IMR-90 (cell line): ENCODE data around the gene CLEC7A. TPM values are rescaled to one million over a fixed set of nuclear protein-coding genes. Genes with fewer than 3 reads are reported as not detected.

ENCODE experiments used
- ATAC-seq: fragments of 200-7000 bp; cut with Tn5 transposase; 2 replicates; pipeline ENCODE4 v1.9.1; 2020; ENCODE audit warnings: low read depth, mild to moderate bottlenecking, moderate library complexity
- BruUV-seq: library from RNA; stranded (reverse); fragments of 400-500 nt; replicated peaks from 2 replicates; lab custom pipeline; 2021; lab: Mats Ljungman, UMichigan
- CTCF ChIA-PET: fragments of 300-600 bp; formaldehyde crosslinking; extraction: SDS; loops from one replicate; lab custom pipeline; 2021; ENCODE audit warnings: antibody characterized with exemption; lab: Yijun Ruan, JAX
- POLR2A ChIA-PET: fragments of 300-600 bp; sonication (Branson Sonifier 250); formaldehyde crosslinking; loops from one replicate; lab custom pipeline; 2022; ENCODE audit warnings: antibody characterized with exemption; ENCODE audit not compliant: unreplicated experiment; lab: Charles Lee
- DNase-seq: peaks from one replicate; pipeline ENCODE4 v3.0.0; 2013
- H2AFZ ChIP-seq: replicated peaks from 2 replicates; pipeline ENCODE3; 2013; ENCODE audit warnings: low read length, mild to moderate bottlenecking; ENCODE audit not compliant: poor library complexity
- H2AK5ac ChIP-seq: 2 replicates; pipeline ENCODE4 v1.6.1; 2013; ENCODE audit warnings: low read depth, low read length, inconsistent platforms
- H2AK9ac ChIP-seq: replicated peaks from 2 replicates; pipeline ENCODE3; 2013; ENCODE audit warnings: mild to moderate bottlenecking, low read depth, low read length, moderate library complexity; ENCODE audit not compliant: poor library complexity
- H2BK120ac ChIP-seq: 2 replicates; pipeline ENCODE4 v1.6.1; 2013; ENCODE audit warnings: low read depth, low read length, inconsistent platforms
- H2BK15ac ChIP-seq: 3 replicates; pipeline ENCODE4 v1.6.1; 2013; ENCODE audit warnings: low read depth, low read length, inconsistent platforms
- H2BK20ac ChIP-seq: 2 replicates; pipeline ENCODE4 v1.6.1; 2013; ENCODE audit warnings: low read depth, mild to moderate bottlenecking, inconsistent platforms, low read length, moderate library complexity
- H2BK5ac ChIP-seq: 2 replicates; pipeline ENCODE4 v1.6.1; 2013; ENCODE audit warnings: mild to moderate bottlenecking, low read depth, low read length, inconsistent platforms; ENCODE audit not compliant: poor library complexity, severe bottlenecking
- H3K14ac ChIP-seq: replicated peaks from 2 replicates; pipeline ENCODE4 v1.6.1; 2013; ENCODE audit warnings: low read depth, low read length, inconsistent platforms
- H3K18ac ChIP-seq: 2 replicates; pipeline ENCODE4 v1.6.1; 2013; ENCODE audit warnings: low read depth, low read length, control low read depth
- H3K23ac ChIP-seq: 2 replicates; pipeline ENCODE4 v1.6.1; 2013; ENCODE audit warnings: low read depth, low read length, inconsistent platforms
- H3K27ac ChIP-seq: 2 replicates; pipeline ENCODE4 v1.5.1; 2013; ENCODE audit warnings: mild to moderate bottlenecking, control low read depth, low read length; ENCODE audit not compliant: insufficient read depth
- H3K27me3 ChIP-seq: 2 replicates; pipeline ENCODE4 v1.6.1; 2013; ENCODE audit warnings: low read length; ENCODE audit not compliant: control insufficient read depth, insufficient read depth
- H3K36me3 ChIP-seq: 2 replicates; pipeline ENCODE4 v1.6.1; 2013; ENCODE audit warnings: low read length, mixed read lengths; ENCODE audit not compliant: control insufficient read depth, insufficient read depth
- H3K4ac ChIP-seq: 2 replicates; pipeline ENCODE4 v1.6.1; 2013; ENCODE audit warnings: low read depth, low read length, inconsistent platforms
- H3K4me1 ChIP-seq: 2 replicates; pipeline ENCODE4 v1.6.1; 2013; ENCODE audit warnings: low read length, mixed read lengths; ENCODE audit not compliant: control insufficient read depth, insufficient read depth
- H3K4me2 ChIP-seq: 2 replicates; pipeline ENCODE4 v1.6.1; 2013; ENCODE audit warnings: low read depth, mild to moderate bottlenecking, control low read depth, low read length, moderate library complexity
- H3K4me3 ChIP-seq: 2 replicates; pipeline ENCODE4 v1.5.1; 2013; ENCODE audit warnings: low read depth, mild to moderate bottlenecking, control low read depth, low read length, moderate library complexity; ENCODE audit not compliant: insufficient read depth
- H3K56ac ChIP-seq: 2 replicates; pipeline ENCODE4 v1.6.1; 2013; ENCODE audit warnings: low read length, inconsistent platforms; ENCODE audit not compliant: insufficient read depth; ENCODE audit errors: extremely low read depth
- H3K79me1 ChIP-seq, 2 experiments: 2 replicates each; pipeline ENCODE4 v1.6.1; 2013; ENCODE audit warnings: low read length in 2 of 2, inconsistent platforms in 1 of 2, low read depth in 1 of 2
- H3K9ac ChIP-seq: 2 replicates; pipeline ENCODE4 v1.6.1; 2013; ENCODE audit warnings: low read depth, low read length, control low read depth
- H3K9me1 ChIP-seq: 2 replicates; pipeline ENCODE4 v1.6.1; 2013; ENCODE audit warnings: low read length, inconsistent platforms; ENCODE audit not compliant: insufficient read depth
- H3K9me3 ChIP-seq: 2 replicates; pipeline ENCODE4 v1.6.1; 2013; ENCODE audit warnings: low read length; ENCODE audit not compliant: control insufficient read depth, insufficient read depth
- H4K20me1 ChIP-seq: 2 replicates; pipeline ENCODE4 v1.6.1; 2013; ENCODE audit warnings: low read length, inconsistent platforms; ENCODE audit not compliant: insufficient read depth
- H4K5ac ChIP-seq: 2 replicates; pipeline ENCODE4 v1.6.1; 2013; ENCODE audit warnings: mild to moderate bottlenecking, low read depth, low read length, control low read depth
- H4K8ac ChIP-seq, 2 experiments: 2 replicates each; pipeline ENCODE4 v1.6.1; 2013; ENCODE audit warnings: low read depth in 2 of 2, low read length in 2 of 2, control low read depth in 1 of 2, inconsistent platforms in 1 of 2
- H4K91ac ChIP-seq: 2 replicates; pipeline ENCODE4 v1.6.1; 2013; ENCODE audit warnings: low read depth, low read length, inconsistent platforms; ENCODE audit not compliant: insufficient read depth
- CEBPB ChIP-seq: IDR thresholded peaks from 2 replicates; pipeline ENCODE4 v1.6.1; 2012; ENCODE audit warnings: low read depth, low read length, improper control_type of control experiment
- CTCF ChIP-seq: conservative IDR thresholded peaks from 2 replicates; pipeline ENCODE4 v1.5.1; 2012; ENCODE audit warnings: mild to moderate bottlenecking, low read depth, low read length, improper control_type of control experiment
- ELK1 ChIP-seq: fragments of 150-350 bp; IDR thresholded peaks from 2 replicates; pipeline ENCODE4 v1.6.1; 2016; ENCODE audit warnings: low read depth, mild to moderate bottlenecking, low read length, moderate library complexity, borderline replicate concordance
- FOS ChIP-seq: fragments of 150-350 bp; IDR thresholded peaks from 2 replicates; pipeline ENCODE4 v1.6.1; 2016; ENCODE audit warnings: low read depth, low read length
- MXI1 ChIP-seq: IDR thresholded peaks from 2 replicates; pipeline ENCODE4 v1.6.1; 2012; ENCODE audit warnings: low read depth, mild to moderate bottlenecking, low read length, moderate library complexity, borderline replicate concordance
- RCOR1 ChIP-seq: IDR thresholded peaks from 2 replicates; pipeline ENCODE4 v1.6.1; 2012; ENCODE audit warnings: mild to moderate bottlenecking, low read length, improper control_type of control experiment; ENCODE audit not compliant: insufficient replicate concordance
- RFX5 ChIP-seq: IDR thresholded peaks from 2 replicates; pipeline ENCODE4 v1.8.0; 2012; ENCODE audit warnings: low read depth, mild to moderate bottlenecking, low read length, moderate library complexity
- SMC3 ChIP-seq: fragments of 150-350 bp; IDR thresholded peaks from 2 replicates; pipeline ENCODE4 v1.6.1; 2016; ENCODE audit warnings: low read depth, mild to moderate bottlenecking, antibody characterized with exemption, low read length, moderate library complexity
- WGBS, 2 experiments: methylation state at CpG; one replicate each; pipeline versions ENCODE4 v1.1.5 to v1.1.7; 2013; ENCODE audit warnings: missing lambda C conversion rate in 2 of 2; ENCODE audit not compliant: insufficient read length in 1 of 2; ENCODE audit errors: extremely low coverage in 2 of 2; 5-methylcytosine and 5-hydroxymethylcytosine counted together
- dilution Hi-C: fragments of 300-500 bp; cut with HindIII; formaldehyde crosslinking; loops from one replicate; pipeline ENCODE4 v1.14.3; 2018; ENCODE audit warnings: low sequenced_read_pairs; ENCODE audit not compliant: unreplicated experiment
- in situ Hi-C: fragments of 300-500 bp; cut with MboI; formaldehyde crosslinking; loops from 3 replicates; pipeline ENCODE4 v1.14.3; 2019; ENCODE audit warnings: low sequenced_read_pairs, inconsistent platforms, mixed read lengths
- intact Hi-C: fragments of 100-400 bp; cut with micrococcal nuclease; formaldehyde crosslinking; loops from 2 replicates; pipeline ENCODE4 v1.10.0; 2022
- polyA plus RNA-seq, 3 experiments: library from polyadenylated mRNA; depleted of rRNA; stranded (reverse); fragments of >200 nt; gene quantifications; 2 replicates each; pipeline ENCODE4 v1.2.3, GENCODE V29; 2012; ENCODE audit warnings: low replicate concordance in 1 of 3
- total RNA-seq: library from RNA; depleted of rRNA; stranded (reverse); fragments of >200 nt; gene quantifications from 2 replicates; pipeline ENCODE4 v1.2.3, GENCODE V29; 2012

Gene CLEC7A
- total and polyA plus RNA-seq, 2 of the 4 experiments (the other 2 are of a cell fraction): not detected

- Histone ChIP-seq H3K27ac (no peak overlapping the region), H3K36me3 (no peaks in the 10 kb centered on the region), H4K91ac (no peak overlapping the region), H3K4me3 (no peak overlapping the region), H3K9me1 (0 out of 2 replicates have a peak, but pooled peaks cover 3% of the 10 kb centered on the region), H2BK120ac (no peak overlapping the region; the same call in 1 of the 2 replicates), H3K4me2 (peak overlapping the region; percentile 24), H3K23ac (no peak overlapping the region), H3K14ac (no peak overlapping the region), H3K9ac (no peak overlapping the region), H3K4ac (no peak overlapping the region), H3K79me1 (no peaks in the 10 kb centered on the region), H2AK9ac (no peak overlapping the region), H4K8ac (no peak overlapping the region), H4K5ac (no peak overlapping the region), H4K20me1 (no peaks in the 10 kb centered on the region), H2AK5ac (no peak overlapping the region), H3K4me1 (peaks cover 4% of the 10 kb centered on the region), H3K27me3 (no peaks in the 10 kb centered on the region), H3K9me3 (no peaks in the 10 kb centered on the region), H2BK15ac (no peak overlapping the region), H2BK5ac (no peak overlapping the region), H3K56ac (no peak overlapping the region), H2BK20ac (no peak overlapping the region), H3K18ac (no peak overlapping the region; the same call in 1 of the 2 replicates), H2AFZ (no peak overlapping the region)
- TF ChIP-seq MXI1 (no peak), FOS (no peak), CTCF (no peak), RFX5 (no peak), CEBPB (no peak), SMC3 (no peak), ELK1 (no peak), RCOR1 (no peak)
- DNase-seq (no peak), ATAC-seq (no peak)
- in situ Hi-C loops (no loop called here), intact Hi-C loops (no loop called here), dilution Hi-C loops (no loop called here)
- POLR2A ChIA-PET: no interaction called here
- no TSS peak for BruUV-seq
- CTCF ChIA-PET: interaction anchor here (0.6 kb wide), 2 partner anchors 92 to 117 kb away, joined by 3 read pairs; no protein-coding TSS in a partner anchor
- WGBS, 2 experiments: no CpG with 5 or more reads among the region's 4 CpGs
Observed at GRCh38 chr12:10067264-10067663, 62.7 kb downstream of the CLEC7A start.
